Prostate gland (tissue), 2 donors: Measurements from ENCODE around the gene CHMP6.

Experiments used
- POLR2A ChIP-seq: fragments of 450-650 bp; IDR thresholded peaks from one replicate; pipeline ENCODE4 v1.6.1; 2016; ENCODE audit warnings: antibody characterized with exemption, mild to moderate bottlenecking
- TF ChIP-seq, protein P1 (sequence below), 4 experiments: fragments of 200-600 bp in 2 of 4; fragments of 450-650 bp in 2 of 4; sonication (generic) in 2 of 4; IDR thresholded peaks; 1 replicate in 3 of 4; 2 replicates in 1 of 4; pipeline ENCODE4 v1.5.1; 2016 to 2019; ENCODE audit warnings: antibody characterized with exemption in 4 of 4, mild to moderate bottlenecking in 2 of 4, moderate library complexity in 2 of 4

GRCh38 chr17:81039096-81039495 is 47.5 kb downstream of the CHMP6 start:
- TF ChIP-seq POLR2A: no peak
- TF ChIP-seq, protein P1, sequence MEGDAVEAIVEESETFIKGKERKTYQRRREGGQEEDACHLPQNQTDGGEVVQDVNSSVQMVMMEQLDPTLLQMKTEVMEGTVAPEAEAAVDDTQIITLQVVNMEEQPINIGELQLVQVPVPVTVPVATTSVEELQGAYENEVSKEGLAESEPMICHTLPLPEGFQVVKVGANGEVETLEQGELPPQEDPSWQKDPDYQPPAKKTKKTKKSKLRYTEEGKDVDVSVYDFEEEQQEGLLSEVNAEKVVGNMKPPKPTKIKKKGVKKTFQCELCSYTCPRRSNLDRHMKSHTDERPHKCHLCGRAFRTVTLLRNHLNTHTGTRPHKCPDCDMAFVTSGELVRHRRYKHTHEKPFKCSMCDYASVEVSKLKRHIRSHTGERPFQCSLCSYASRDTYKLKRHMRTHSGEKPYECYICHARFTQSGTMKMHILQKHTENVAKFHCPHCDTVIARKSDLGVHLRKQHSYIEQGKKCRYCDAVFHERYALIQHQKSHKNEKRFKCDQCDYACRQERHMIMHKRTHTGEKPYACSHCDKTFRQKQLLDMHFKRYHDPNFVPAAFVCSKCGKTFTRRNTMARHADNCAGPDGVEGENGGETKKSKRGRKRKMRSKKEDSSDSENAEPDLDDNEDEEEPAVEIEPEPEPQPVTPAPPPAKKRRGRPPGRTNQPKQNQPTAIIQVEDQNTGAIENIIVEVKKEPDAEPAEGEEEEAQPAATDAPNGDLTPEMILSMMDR (IDR thresholded peaks at IDR 0.05): no peak
